Kidney (tissue), 14 donors: ENCODE results near the gene VSTM4. TPM values are rescaled to one million over a fixed set of nuclear protein-coding genes. Genes with fewer than 3 reads are reported as not detected.

Experiments used
- DNase-seq, 5 donors: peaks; one replicate each; pipeline ENCODE4 v3.0.0-alpha.2; 2013 to 2020
- FAIRE-seq: peaks from 2 replicates; lab custom pipeline; 2012; peaks lifted over from hg19 to GRCh38; lab: Jason Lieb, UNC
- H3K27ac ChIP-seq, 2 donors: one replicate each; pipeline ENCODE4 v1.7.0; 2013; ENCODE audit warnings: low read depth in 2 of 2, low read length in 2 of 2, inconsistent platforms in 1 of 2
- H3K27me3 ChIP-seq: one replicate; pipeline ENCODE4 v1.7.1; 2013; ENCODE audit warnings: low read length, inconsistent platforms; ENCODE audit not compliant: control insufficient read depth, insufficient read depth
- H3K36me3 ChIP-seq, 3 donors: one replicate each; pipeline versions ENCODE4 v1.7.0 to v1.7.1; 2013; ENCODE audit warnings: low read length in 3 of 3, control low read depth in 1 of 3, inconsistent platforms in 1 of 3; ENCODE audit not compliant: insufficient read depth in 3 of 3, control insufficient read depth in 2 of 3
- H3K4me1 ChIP-seq, 3 donors: one replicate each; pipeline versions ENCODE4 v1.7.0 to v1.7.1; 2013; ENCODE audit warnings: low read length in 3 of 3, inconsistent platforms in 1 of 3, low read depth in 1 of 3; ENCODE audit not compliant: control insufficient read depth in 2 of 3, insufficient read depth in 2 of 3
- H3K4me3 ChIP-seq, 3 donors: one replicate each; pipeline versions ENCODE4 v1.7.0 to v1.8.1; 2013; ENCODE audit warnings: low read length in 3 of 3, control low read depth in 1 of 3, inconsistent platforms in 1 of 3
- H3K9ac ChIP-seq, 3 donors: one replicate each; pipeline versions ENCODE4 v1.7.0 to v1.7.1; 2013; ENCODE audit warnings: low read length in 3 of 3, control low read depth in 1 of 3, inconsistent platforms in 1 of 3
- H3K9me3 ChIP-seq, 3 donors: one replicate each; pipeline versions ENCODE4 v1.7.0 to v1.7.1; 2013; ENCODE audit warnings: low read length in 3 of 3, control low read depth in 1 of 3, inconsistent platforms in 1 of 3; ENCODE audit not compliant: control insufficient read depth in 2 of 3, insufficient read depth in 1 of 3
- intact Hi-C: fragments of 100-400 bp; cut with DNase I; formaldehyde crosslinking; loops from one replicate; pipeline ENCODE4 v1.11.1; 2022
- polyA plus RNA-seq: library from polyadenylated mRNA; stranded (reverse); fragments of 350-450 nt; fragmentation: Illumina TruSeq; extraction: RNeasy Lipid Tissue Mini Kit (QIAGEN cat#74804); gene quantifications from one replicate; pipeline ENCODE4 v1.2.3, GENCODE V29; 2014; ENCODE audit warnings: low read depth, low replicate concordance; ENCODE audit not compliant: insufficient read depth
- total RNA-seq: library from RNA; stranded (reverse); fragmentation: NEBNext Ultra II Directional; extraction: Animal tissue kit (Norgen Biotek cat#: 25700); gene quantifications from one replicate; pipeline ENCODE4 v1.2.1, GENCODE V29; 2021
- TF ChIP-seq, protein P1 (sequence below): IDR thresholded peaks from 3 replicates; pipeline ENCODE4 v1.5.1; 2012; ENCODE audit warnings: mild to moderate bottlenecking, moderate library complexity, borderline replicate concordance; ENCODE audit not compliant: insufficient read depth; ENCODE audit errors: extremely low read depth
- donor health status: control.
- donor health status: control.
- donor health status: control.
- donor health status: control.
- donor health status: control.
- donor health status: DM: yes; HTN: yes; CAD: no.
- donor health status: Normal renal cell carcinoma (clear cell type).

The VSTM4 gene
- total and polyA plus RNA-seq, 2 donors from 2014 or later = 7.4 to 8.5 TPM

DNA sequence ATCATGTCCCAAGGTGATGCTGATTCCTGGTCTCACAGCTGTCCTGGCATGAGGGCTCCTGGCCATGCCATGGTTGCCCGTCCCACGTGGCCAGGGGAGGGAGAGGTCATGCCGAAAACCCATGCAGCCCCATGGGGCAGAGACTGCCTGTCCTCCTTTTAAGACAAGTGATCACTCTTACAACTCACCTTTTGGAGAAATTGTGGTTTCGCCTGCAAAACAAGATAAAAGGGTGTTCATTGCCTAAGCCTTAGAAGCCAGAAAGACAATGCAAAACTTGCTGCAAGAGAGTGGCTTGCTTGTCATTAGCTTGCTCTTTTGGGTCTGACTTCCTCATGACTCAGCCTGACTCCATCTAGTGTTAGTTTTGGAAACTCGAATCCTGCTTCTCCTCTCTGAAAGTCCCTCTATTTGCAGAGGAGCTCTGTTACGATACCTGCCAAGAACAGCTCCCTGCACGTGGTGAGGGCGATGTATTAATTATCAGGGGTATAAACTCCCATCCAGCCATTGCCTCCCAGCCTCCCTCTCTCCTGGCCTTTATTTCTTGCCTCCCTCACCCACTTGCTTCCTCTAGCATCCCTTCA, 46.2 kb upstream of the VSTM4 start:
- intact Hi-C loops = loop anchor here (10.0 kb wide), 1 partner anchor 187 kb away; no protein-coding TSS in a partner anchor
- no peaks in the 10 kb centered on the region for H3K9me3 ChIP-seq
- no peak overlapping the region for H3K4me3 ChIP-seq
- H3K36me3 ChIP-seq = no peaks in the 10 kb centered on the region
- peak in 2 of 5 donors; percentile 35 to 58 for DNase-seq
- TF ChIP-seq, protein P1, sequence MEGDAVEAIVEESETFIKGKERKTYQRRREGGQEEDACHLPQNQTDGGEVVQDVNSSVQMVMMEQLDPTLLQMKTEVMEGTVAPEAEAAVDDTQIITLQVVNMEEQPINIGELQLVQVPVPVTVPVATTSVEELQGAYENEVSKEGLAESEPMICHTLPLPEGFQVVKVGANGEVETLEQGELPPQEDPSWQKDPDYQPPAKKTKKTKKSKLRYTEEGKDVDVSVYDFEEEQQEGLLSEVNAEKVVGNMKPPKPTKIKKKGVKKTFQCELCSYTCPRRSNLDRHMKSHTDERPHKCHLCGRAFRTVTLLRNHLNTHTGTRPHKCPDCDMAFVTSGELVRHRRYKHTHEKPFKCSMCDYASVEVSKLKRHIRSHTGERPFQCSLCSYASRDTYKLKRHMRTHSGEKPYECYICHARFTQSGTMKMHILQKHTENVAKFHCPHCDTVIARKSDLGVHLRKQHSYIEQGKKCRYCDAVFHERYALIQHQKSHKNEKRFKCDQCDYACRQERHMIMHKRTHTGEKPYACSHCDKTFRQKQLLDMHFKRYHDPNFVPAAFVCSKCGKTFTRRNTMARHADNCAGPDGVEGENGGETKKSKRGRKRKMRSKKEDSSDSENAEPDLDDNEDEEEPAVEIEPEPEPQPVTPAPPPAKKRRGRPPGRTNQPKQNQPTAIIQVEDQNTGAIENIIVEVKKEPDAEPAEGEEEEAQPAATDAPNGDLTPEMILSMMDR = peak; percentile 41
- FAIRE-seq = no peak
- no peaks in the 10 kb centered on the region for H3K4me1 ChIP-seq
- no peaks in the 10 kb centered on the region for H3K27me3 ChIP-seq
- H3K27ac ChIP-seq = no peak overlapping the region
- H3K9ac ChIP-seq = no peak overlapping the region

DNA sequence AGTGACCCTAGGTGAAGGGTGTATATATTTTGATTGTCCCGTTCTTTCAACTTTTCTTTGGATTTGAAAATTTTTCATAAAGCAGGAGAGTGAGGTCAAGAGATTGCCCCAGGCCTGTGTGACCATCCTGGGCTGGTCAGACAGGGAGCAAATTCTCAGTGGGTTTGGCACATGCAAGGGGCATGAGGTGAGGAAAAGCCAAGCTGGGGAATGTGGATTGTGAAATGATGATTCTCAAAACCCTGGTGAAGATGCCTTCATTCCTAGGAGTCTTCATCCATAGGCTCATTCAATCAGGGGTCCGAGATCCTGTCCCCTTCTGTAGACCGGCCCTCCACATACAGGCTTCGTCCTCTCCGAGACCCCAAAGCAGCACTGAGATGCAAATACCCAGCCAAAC, 45.5 kb upstream of the VSTM4 start:
- Histone ChIP-seq H3K27me3 (no peaks in the 10 kb centered on the region), H3K4me3 (no peak overlapping the region), H3K27ac (no peak overlapping the region), H3K36me3 (no peaks in the 10 kb centered on the region), H3K9ac (no peak overlapping the region), H3K9me3 (no peaks in the 10 kb centered on the region), H3K4me1 (no peaks in the 10 kb centered on the region)
- intact Hi-C loops = loop anchor here (10.0 kb wide), 1 partner anchor 186 kb away; no protein-coding TSS in a partner anchor
- DNase-seq (no peak), FAIRE-seq (no peak)
- TF ChIP-seq, protein P1 = no peak

DNA sequence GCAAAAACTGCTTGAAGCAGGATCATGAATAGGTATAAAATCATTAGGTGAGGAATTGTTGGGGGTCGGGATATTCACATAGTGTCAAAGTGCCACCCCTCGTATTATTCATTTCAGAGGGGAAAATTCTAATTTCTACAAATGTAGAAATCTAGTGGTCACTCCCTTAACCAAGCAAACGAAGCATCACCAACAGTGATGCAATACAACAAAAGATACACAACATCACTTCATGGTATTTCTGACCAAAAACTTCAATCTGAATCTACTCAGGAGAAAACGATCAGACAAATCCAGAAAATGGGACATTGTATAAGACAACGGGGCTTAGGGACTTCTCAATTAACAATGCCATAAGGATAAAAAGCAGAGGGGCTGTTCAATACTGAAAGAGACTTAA, 44.8 kb upstream of the VSTM4 start:
- Histone ChIP-seq H3K4me3 (no peak overlapping the region), H3K4me1 (no peaks in the 10 kb centered on the region), H3K36me3 (no peaks in the 10 kb centered on the region), H3K27me3 (no peaks in the 10 kb centered on the region), H3K27ac (no peak overlapping the region), H3K9ac (no peak overlapping the region), H3K9me3 (no peaks in the 10 kb centered on the region)
- TF ChIP-seq, protein P1 = no peak
- FAIRE-seq (no peak), DNase-seq (no peak)
- intact Hi-C loops = loop anchor here (10.0 kb wide), 1 partner anchor 185 kb away; no protein-coding TSS in a partner anchor
